WTC11 (cell line): ENCODE measurements around the gene C16orf74.

Source experiments
- ATF3 ChIP-seq: sonication (generic); formaldehyde crosslinking; conservative IDR thresholded peaks from 2 replicates; pipeline ENCODE4 v1.8.1; 2022; ENCODE audit warnings: mild to moderate bottlenecking, missing genetic modification reagents
- CTCF ChIP-seq: fragments of 200-600 bp; IDR thresholded peaks from 2 replicates; pipeline ENCODE4 v1.8.0; 2022; ENCODE audit warnings: antibody characterized with exemption
- ELF4 ChIP-seq: sonication (generic); formaldehyde crosslinking; IDR thresholded peaks from 2 replicates; pipeline ENCODE4 v1.8.1; 2022; ENCODE audit warnings: low read depth, mild to moderate bottlenecking, moderate library complexity, missing genetic modification reagents
- FOXK1 ChIP-seq: sonication (generic); formaldehyde crosslinking; IDR thresholded peaks from 2 replicates; pipeline ENCODE4 v1.8.0; 2022; ENCODE audit warnings: mild to moderate bottlenecking, moderate library complexity, missing genetic modification reagents
- FOXP1 ChIP-seq: sonication (generic); formaldehyde crosslinking; IDR thresholded peaks from 2 replicates; pipeline ENCODE4 v1.8.0; 2022; ENCODE audit warnings: missing genetic modification reagents, mild to moderate bottlenecking, moderate library complexity, borderline replicate concordance
- GABPB1 ChIP-seq: sonication (generic); formaldehyde crosslinking; IDR thresholded peaks from 2 replicates; pipeline ENCODE4 v1.8.1; 2023; ENCODE audit warnings: mild to moderate bottlenecking, missing genetic modification reagents
- HMGXB4 ChIP-seq: sonication (generic); formaldehyde crosslinking; IDR thresholded peaks from 2 replicates; pipeline ENCODE4 v1.8.1; 2023; ENCODE audit warnings: mild to moderate bottlenecking, moderate library complexity, missing genetic modification reagents
- JUN ChIP-seq: sonication (generic); formaldehyde crosslinking; IDR thresholded peaks from 2 replicates; pipeline ENCODE4 v1.8.0; 2023; ENCODE audit warnings: mild to moderate bottlenecking, missing genetic modification reagents
- NFYB ChIP-seq: sonication (generic); formaldehyde crosslinking; conservative IDR thresholded peaks from 2 replicates; pipeline ENCODE4 v1.8.0; 2022; ENCODE audit warnings: low read depth, missing genetic modification reagents
- RELA ChIP-seq: sonication (generic); formaldehyde crosslinking; IDR thresholded peaks from 2 replicates; pipeline ENCODE4 v1.8.1; 2022; ENCODE audit warnings: missing genetic modification reagents, mild to moderate bottlenecking, borderline replicate concordance
- TP53 ChIP-seq: sonication (generic); formaldehyde crosslinking; IDR thresholded peaks from 2 replicates; pipeline ENCODE4 v1.8.1; 2023; ENCODE audit warnings: mild to moderate bottlenecking, missing genetic modification reagents
- USF2 ChIP-seq: sonication (generic); formaldehyde crosslinking; IDR thresholded peaks from 2 replicates; pipeline ENCODE4 v1.8.1; 2023; ENCODE audit warnings: mild to moderate bottlenecking, missing genetic modification reagents, moderate library complexity
- ZNF512 ChIP-seq: sonication (generic); formaldehyde crosslinking; IDR thresholded peaks from 2 replicates; pipeline ENCODE4 v1.8.1; 2022; ENCODE audit warnings: missing genetic modification reagents, borderline replicate concordance
- ZNF532 ChIP-seq: fragments of 250-450 bp; sonication (Bioruptor Pico); IDR thresholded peaks from 2 replicates; pipeline ENCODE4 v1.9.0; 2021; ENCODE audit warnings: mild to moderate bottlenecking, borderline replicate concordance

GRCh38 chr16:85682516-85682915, 68.4 kb downstream of the C16orf74 start:
- no peak for TF ChIP-seq FOXP1 (CRISPR knock-in tag)
- TF ChIP-seq HMGXB4, result no peak
- no peak for TF ChIP-seq ATF3 (CRISPR knock-in tag)
- no peak for TF ChIP-seq JUN (CRISPR knock-in tag)
- no peak for TF ChIP-seq NFYB (CRISPR knock-in tag)
- TF ChIP-seq CTCF, result no peak
- no peak for TF ChIP-seq GABPB1
- TF ChIP-seq ELF4 (CRISPR knock-in tag), result no peak
- TF ChIP-seq USF2 (CRISPR knock-in tag), result no peak
- TF ChIP-seq ZNF512 (CRISPR knock-in tag), result no peak
- no peak for TF ChIP-seq TP53 (CRISPR knock-in tag)
- no peak for TF ChIP-seq ZNF532
- TF ChIP-seq RELA, result no peak
- TF ChIP-seq FOXK1, result no peak
